Panc1 (cell line): ENCODE results near the gene SLC37A1.

ENCODE experiments used
- CTCF ChIP-seq: fragments of 450-650 bp; IDR thresholded peaks from 2 replicates; pipeline ENCODE4 v1.5.1; 2017; ENCODE audit warnings: mild to moderate bottlenecking
- POLR2AphosphoS5 ChIP-seq: IDR thresholded peaks from 2 replicates; pipeline ENCODE4 v1.6.1; 2012; ENCODE audit warnings: mild to moderate bottlenecking, low read depth, low read length, moderate library complexity
- REST ChIP-seq, 2 experiments: IDR thresholded peaks; 2 replicates each; pipeline ENCODE4 v1.6.1; 2011 to 2012; ENCODE audit warnings: low read depth in 2 of 2, control low read depth in 1 of 2, low read length in 1 of 2, mild to moderate bottlenecking in 1 of 2, moderate library complexity in 1 of 2; ENCODE audit not compliant: insufficient read depth in 1 of 2

- TF ChIP-seq CTCF (no peak), POLR2AphosphoS5 (no peak), REST (IDR thresholded peaks at IDR 0.05; ENCODE audit: insufficient read depth in 1 of 2, low read depth in 2 of 2, low read length in 1 of 2) (no peak)
Measured at GRCh38 chr21:42578761-42579415, 65.2 kb downstream of the SLC37A1 start.
